Jurkat, Clone E6-1 (cell line): ENCODE data around the gene RETSAT. TPM values are rescaled to one million over a fixed set of nuclear protein-coding genes. Genes with fewer than 3 reads are reported as not detected.

Experiments used
- DNase-seq: peaks from one replicate; pipeline ENCODE4 v3.0.0-alpha.2; 2011; ENCODE audit warnings: low read depth, low spot score
- H3K4me3 ChIP-seq: 2 replicates; pipeline ENCODE4 v1.5.1; 2011; ENCODE audit warnings: mild to moderate bottlenecking, low read length, control low read depth, moderate library complexity
- polyA plus RNA-seq: library from polyadenylated mRNA; unstranded; fragments of >200 nt; gene quantifications from one replicate; pipeline ENCODE4 v1.2.1, GENCODE V29; 2012; ENCODE audit warnings: missing spikeins; ENCODE audit not compliant: insufficient read length, insufficient read depth

RETSAT gene
- 29.8 TPM for polyA plus RNA-seq

DNA sequence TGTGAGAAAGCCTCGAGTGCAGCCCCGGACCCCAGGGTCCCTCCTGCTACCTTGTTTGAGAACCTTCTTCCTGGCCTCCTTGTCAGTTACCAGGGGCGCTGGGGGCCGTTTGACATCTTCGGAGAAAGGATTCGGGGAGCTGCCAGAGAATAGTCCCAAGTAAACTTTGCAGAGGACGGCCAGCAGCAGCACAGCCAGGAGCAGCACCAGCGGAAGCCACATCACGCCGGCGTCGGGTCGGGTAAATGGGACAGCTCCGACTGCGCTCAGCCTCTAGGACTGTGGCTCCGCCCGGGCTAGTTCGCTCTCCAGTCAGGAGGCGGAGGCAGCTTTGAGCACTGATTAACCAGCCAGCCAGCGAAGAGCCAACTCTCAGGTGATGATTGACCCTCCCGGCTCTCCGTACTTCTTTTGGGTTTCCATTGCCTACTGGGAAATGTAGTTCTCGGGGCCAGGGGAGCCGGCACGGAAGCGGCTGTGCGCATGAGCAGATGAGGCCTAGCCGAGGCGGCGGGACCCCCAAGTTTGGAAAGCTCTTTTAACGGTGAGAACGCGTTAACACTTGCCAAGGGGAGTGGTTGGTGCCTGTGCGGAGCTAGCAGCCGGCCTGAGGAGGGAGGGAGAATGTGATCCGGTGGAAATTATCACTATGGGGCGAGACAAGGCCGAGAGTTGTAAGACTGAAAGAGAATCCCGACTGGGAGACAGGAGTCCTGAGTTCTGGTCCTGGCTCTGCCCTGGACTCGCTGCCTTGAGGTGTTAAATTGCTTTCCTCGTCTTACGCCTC lies at the start of gene RETSAT, which contains the start of gene ELMOD3:
TSS of gene RETSAT (minus strand) at position 243 of the 787 bp plus-strand sequence. CDS start at position 222, 21 bp downstream.
TSS of gene ELMOD3 (plus strand) at position 484 of the 787 bp plus-strand sequence. CDS start 2,430 bp downstream, outside the sequence.
- DNase-seq = peak; percentile 99

DNA sequence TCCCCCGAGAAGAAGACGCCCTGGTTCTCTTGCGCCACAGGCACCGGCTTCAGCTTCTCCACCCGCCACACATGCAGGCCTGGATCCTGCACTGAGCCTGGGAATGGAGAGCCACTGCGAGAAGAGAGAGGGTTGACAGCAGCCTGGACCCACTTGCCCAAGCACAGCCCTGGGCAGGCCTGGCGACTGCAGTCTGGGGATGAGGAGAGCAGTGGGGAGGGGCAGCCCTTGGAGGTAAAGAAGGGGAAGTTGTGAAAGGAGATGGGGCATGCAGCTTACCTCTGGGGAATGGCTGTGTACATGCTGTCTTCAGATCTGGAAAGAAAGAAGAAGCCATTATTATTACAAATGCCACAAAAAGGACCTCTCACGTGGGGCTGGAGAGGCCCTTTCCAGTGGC lies 47.5 kb upstream of the RETSAT start:
- H3K4me3 ChIP-seq = no peak overlapping the region
- no peak for DNase-seq

More for the DNA sequence above, at the start of gene RETSAT, which contains the start of gene ELMOD3:
- peak within 1 kb of the TSS; percentile 82 for H3K4me3 ChIP-seq

- DNase-seq = no peak
- H3K4me3 ChIP-seq = no peak overlapping the region
Observed at GRCh38 chr2:85401464-85401805, 47.1 kb upstream of the RETSAT start.

DNA sequence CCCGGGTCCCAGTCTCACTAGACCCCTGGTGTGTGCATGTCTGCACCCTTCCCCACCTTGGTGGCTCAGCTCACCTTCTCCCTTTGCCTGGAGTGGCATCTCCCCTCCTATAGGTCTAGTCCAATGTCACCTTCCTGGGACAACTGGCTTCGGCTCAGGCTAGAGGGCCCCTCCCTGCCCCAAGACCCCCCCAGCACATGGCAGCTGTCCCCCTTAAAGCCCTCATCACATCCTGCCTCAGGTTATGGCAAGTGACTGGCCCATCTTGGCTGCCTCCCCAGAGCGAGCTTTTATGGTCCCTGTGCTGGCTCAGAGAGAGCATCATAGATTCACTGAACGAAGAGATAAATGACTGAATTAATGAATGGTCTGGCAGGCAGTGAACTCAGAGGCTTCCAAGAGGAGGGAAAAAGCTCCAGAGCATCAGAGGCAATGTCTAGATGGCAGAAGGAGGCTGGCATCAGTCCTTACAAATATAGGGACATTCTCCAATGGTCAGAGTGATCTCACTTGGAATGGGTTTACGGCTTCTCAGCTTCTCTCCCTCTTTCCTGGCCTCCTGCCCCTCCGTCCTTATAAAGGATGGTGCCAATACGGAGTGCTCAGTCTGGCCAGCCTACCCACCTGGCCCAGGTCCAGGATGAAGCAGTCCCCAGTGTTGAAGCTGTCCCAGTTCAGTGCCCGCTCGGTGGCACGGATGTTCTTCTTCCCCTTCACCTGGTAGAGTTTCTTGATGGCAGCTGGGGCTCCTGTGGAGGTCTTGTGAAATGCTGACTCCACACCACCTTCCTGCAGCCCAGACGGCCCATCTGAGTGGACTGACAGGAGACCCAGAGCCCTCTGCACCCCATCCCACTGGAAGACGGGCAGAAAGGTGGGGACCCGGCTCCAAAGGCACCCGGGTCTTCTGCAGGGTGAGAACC lies 46.5 kb upstream of the RETSAT start:
- DNase-seq = no peak
- H3K4me3 ChIP-seq = no peak overlapping the region

DNA sequence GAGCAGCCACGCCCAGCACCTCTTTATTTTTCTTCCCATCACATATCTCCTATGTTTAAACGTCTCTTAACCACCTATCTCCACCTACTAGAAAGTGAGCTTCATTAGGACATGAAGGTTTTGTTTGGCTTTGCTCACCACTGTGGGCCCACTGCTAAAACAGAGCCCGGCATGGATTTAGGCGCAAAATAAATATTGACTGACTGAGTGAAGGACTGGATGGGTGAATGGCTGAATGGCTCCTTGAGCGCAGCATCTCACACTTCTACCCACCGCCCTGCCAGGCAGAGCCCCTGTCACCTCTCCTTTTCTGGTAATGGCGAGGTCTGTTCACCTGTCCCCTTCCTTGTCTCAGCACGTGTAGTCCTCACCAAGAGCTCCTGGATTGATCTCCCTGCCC lies 45.7 kb upstream of the RETSAT start:
- H3K4me3 ChIP-seq = no peak overlapping the region
- no peak for DNase-seq

DNA sequence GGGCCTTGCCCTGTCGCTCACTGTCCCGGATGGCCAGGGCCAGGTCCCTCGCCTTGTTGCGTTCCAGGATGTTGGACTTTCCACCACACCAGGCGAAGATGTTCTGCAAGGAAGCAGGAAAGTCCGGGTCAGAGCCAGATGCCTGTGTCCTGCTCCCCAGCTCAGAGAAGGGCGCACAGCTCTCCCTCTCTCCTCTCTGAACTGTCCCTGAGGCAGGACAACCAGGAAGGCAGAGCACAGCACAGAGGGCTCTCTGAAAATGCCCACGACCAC lies 44.8 kb upstream of the RETSAT start:
- DNase-seq = no peak
- no peak overlapping the region for H3K4me3 ChIP-seq

GRCh38 chr2:85398426-85399182 lies 44.3 kb upstream of the RETSAT start:
- no peak overlapping the region for H3K4me3 ChIP-seq

GRCh38 chr2:85397925-85398331 lies 43.6 kb upstream of the RETSAT start:
- no peak overlapping the region for H3K4me3 ChIP-seq
- DNase-seq = no peak

More at GRCh38 chr2:85398426-85399182, 44.3 kb upstream of the RETSAT start:
- no peak for DNase-seq

GRCh38 chr2:85396531-85397470 lies 42.5 kb upstream of the RETSAT start:
- no peak for DNase-seq

GRCh38 chr2:85395912-85396475 lies 41.7 kb upstream of the RETSAT start:
- no peak overlapping the region for H3K4me3 ChIP-seq
- DNase-seq = no peak

More at GRCh38 chr2:85396531-85397470, 42.5 kb upstream of the RETSAT start:
- no peak overlapping the region for H3K4me3 ChIP-seq

DNA sequence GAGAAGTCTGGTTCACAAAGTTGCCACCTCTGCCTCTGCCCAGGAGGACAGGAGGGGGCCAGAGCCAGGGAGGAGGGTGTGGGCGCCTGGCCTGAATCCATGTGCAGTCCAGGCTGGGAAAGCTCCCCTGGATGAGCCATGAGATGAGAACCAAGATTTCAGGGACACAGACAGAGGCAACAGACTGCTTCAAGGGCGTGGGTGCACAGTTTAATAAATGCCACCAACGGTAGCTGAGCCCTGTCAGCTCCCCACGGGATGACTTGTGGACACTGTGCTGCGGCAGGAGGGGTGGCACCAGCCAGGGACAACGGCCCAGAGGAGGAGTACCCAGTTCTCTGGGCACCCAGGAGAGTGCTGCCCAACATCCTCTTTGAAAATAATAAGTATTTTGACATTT lies 40.6 kb upstream of the RETSAT start:
- DNase-seq = no peak
- H3K4me3 ChIP-seq = no peak overlapping the region

DNA sequence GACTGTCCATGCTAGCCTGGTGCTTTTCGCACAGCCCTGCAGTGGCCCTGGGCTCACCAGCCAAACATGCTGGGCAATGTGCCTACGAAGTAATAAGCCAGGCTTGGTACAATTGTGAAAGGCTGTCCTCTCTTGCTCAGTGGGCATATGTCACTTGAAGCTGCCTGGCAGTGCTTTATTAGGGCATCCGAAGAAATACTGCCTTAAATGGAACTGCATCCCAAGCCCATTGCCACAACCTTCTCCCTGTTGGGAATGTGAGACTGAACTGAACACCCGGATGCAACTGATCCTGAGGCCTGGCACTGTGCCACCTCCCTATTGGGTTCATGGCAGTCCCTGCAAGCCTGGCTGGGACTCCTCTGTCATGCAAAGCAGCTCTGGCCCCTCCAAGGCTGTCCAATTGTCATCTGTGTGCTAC lies 39.9 kb upstream of the RETSAT start:
- H3K4me3 ChIP-seq = no peak overlapping the region
- no peak for DNase-seq

- no peak overlapping the region for H3K4me3 ChIP-seq
- no peak for DNase-seq
Observed at GRCh38 chr2:85393836-85394235, 39.5 kb upstream of the RETSAT start.

DNA sequence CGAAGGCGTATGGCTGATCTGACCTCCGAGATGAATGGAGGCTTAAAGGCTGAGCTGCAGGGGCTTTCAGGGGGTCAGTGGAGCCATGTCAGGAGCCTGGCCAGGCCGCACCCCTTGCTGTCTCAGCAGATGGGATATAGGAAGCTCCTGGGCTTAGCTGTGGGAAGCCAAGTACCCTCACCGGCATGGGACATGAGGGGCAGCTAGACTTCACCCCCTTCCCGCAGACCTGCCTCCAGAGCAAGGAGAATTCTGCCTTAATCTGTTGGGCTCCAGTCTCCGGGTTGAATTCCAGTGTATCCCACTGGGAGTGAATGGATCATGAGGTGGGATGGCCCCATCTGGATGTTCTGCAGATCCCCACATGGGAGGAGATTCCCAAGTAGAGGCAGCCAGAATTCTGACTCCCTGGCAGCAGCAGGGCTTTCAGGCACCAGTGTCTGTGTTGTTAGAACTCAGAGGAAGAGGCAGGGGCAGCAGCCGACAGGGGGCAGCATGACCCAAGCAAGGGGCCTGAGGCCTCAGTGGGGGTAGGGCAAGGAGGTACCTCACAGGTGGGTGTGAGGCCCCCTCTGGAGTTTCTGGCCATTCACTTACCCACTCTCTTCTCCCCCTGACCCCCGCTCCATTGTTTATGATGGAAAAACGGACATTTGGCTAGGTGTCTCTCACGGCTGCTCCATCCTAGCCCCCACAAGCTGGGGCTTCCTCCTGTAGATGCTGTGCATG lies 36.8 kb upstream of the RETSAT start:
- H3K4me3 ChIP-seq = no peak overlapping the region
- DNase-seq = peak; percentile 49

DNA sequence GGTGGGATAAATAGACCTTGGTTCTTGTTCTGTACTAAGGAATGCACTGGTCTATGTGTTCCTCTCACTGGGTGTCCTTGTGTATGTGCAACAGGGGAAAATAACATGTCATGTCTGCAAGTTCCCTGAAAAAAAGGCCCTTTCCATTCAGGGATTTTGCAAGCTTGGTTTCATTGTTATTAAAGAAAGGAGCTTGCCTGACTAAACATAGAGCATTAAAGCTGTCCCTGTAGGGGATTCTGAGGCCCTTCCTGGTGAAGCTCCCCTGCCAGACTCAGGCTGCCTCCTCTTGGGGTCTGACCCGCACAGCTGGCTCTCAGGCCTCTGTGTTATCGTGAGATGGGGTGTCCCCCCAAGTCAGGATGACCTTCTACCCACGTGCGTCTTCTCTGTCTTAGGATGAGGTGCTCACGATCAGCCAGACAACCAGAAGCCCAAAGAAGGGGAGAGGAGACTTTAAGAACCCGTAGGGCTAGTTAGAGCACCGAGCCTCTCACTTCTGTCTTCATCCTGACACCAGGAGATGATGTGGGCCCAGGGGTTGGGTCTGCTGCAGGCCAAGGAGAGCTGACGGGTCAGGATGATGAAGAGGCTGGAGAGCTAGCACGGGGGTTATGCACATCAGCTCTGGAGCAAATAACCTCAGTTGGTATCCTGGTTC lies 34.7 kb upstream of the RETSAT start:
- no peak overlapping the region for H3K4me3 ChIP-seq
- DNase-seq = no peak

DNA sequence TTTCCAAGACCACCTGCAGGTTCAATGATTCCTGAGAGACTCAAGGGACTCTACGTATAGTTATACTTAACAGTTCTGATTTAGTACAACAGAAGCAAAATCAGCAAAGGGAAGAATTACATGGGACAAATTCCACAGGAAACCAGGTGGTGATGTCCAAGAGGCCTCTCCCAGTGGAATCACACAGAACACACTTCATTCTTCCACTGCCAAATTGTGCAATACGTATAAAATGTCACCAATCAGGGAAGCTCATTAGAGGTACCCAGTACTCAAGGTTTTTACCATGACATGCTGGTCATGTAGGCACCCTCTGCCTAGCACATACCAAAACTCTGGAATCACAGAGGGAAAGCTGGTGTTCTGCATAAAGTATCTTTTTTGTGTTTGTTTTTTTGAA lies 33.4 kb upstream of the RETSAT start:
- DNase-seq = no peak
- H3K4me3 ChIP-seq = no peak overlapping the region

DNA sequence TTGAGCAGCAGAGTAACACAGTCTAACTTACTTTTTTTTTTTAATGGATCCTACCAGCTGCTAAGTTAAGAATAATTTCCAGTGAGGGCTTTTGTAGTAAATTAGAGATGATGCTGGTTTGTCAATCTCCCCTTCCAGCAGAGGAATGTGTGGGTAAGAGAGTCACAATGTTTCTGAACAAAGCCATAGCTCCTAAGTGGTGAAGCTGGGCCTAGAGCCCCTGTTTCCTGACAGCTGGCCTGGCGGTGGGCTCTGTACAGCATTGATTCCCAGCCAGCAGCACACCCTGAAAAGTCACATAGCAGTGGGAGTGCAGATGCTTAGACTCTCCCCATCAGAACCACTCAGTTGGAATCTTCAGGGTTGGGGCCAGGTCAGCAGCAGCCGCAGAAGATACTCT lies 31.4 kb upstream of the RETSAT start:
- no peak overlapping the region for H3K4me3 ChIP-seq
- DNase-seq = no peak
